A549 (cell line): ENCODE data around the gene SLC2A10. TPM values are rescaled to one million over a fixed set of nuclear protein-coding genes. Genes with fewer than 3 reads are reported as not detected.

ENCODE experiments used
- ATAC-seq, 2 experiments: fragments of 200-7000 bp in 1 of 2; fragments of >200 bp in 1 of 2; cut with Nextera tagmentation in 1 of 2; cut with Tn5 transposase in 1 of 2; 3 replicates each; pipeline versions ENCODE4 v1.8.0 to v1.9.1; 2018 to 2020; ENCODE audit warnings: mild to moderate bottlenecking in 1 of 2, moderate library complexity in 1 of 2
- CTCF ChIA-PET: fragments of 300-600 bp; sonication (Branson Sonifier 250); formaldehyde crosslinking; extraction: SDS; loops from one replicate; lab custom pipeline; 2021; ENCODE audit warnings: antibody characterized with exemption, inconsistent platforms; lab: Yijun Ruan, JAX
- POLR2A ChIA-PET: fragments of 350-600 bp; formaldehyde crosslinking; extraction: SDS; loops from one replicate; lab custom pipeline; 2021; ENCODE audit warnings: antibody characterized with exemption, inconsistent platforms; lab: Yijun Ruan, JAX
- DNase-seq, 2 experiments: peaks; one replicate each; pipeline versions ENCODE4 v3.0.0 to v3.0.0-alpha.2; 2011 to 2016; ENCODE audit warnings: low read depth in 1 of 2, low spot score in 1 of 2
- FAIRE-seq: peaks from 2 replicates; lab custom pipeline; 2011; peaks lifted over from hg19 to GRCh38; lab: Jason Lieb, UNC
- H3K27ac ChIP-seq, 2 experiments: fragments of >200 bp; sonication (Bioruptor Twin); formaldehyde crosslinking; 3 replicates each; pipeline ENCODE4 v1.5.1; 2016 to 2017
- H3K4me1 ChIP-seq: fragments of >200 bp; sonication (Bioruptor Twin); formaldehyde crosslinking; 3 replicates; pipeline ENCODE4 v1.6.1; 2016
- H3K4me2 ChIP-seq: fragments of >200 bp; sonication (Bioruptor Twin); formaldehyde crosslinking; 3 replicates; pipeline ENCODE4 v1.6.1; 2016
- H3K4me3 ChIP-seq: fragments of >200 bp; sonication (Bioruptor Twin); formaldehyde crosslinking; 3 replicates; pipeline ENCODE4 v1.5.1; 2016
- H3K9me3 ChIP-seq: fragments of >200 bp; sonication (Bioruptor Twin); formaldehyde crosslinking; 3 replicates; pipeline ENCODE4 v1.6.1; 2016
- EHMT2 ChIP-seq: fragments of 200-600 bp; sonication (generic); IDR thresholded peaks from 2 replicates; pipeline ENCODE4 v1.6.1; 2016; ENCODE audit warnings: antibody characterized with exemption, low read depth, mild to moderate bottlenecking, moderate library complexity
- EP300 ChIP-seq, 2 experiments: fragments of >200 bp; sonication (Bioruptor Twin); formaldehyde crosslinking; IDR thresholded peaks; 2 replicates in 1 of 2; 3 replicates in 1 of 2; pipeline ENCODE4 v1.6.1; 2016 to 2017
- ESRRA ChIP-seq: fragments of 150-350 bp; IDR thresholded peaks from 2 replicates; pipeline ENCODE4 v1.6.1; 2014; ENCODE audit warnings: mild to moderate bottlenecking, low read length, borderline replicate concordance
- FOSB ChIP-seq: fragments of 250-450 bp; sonication (Bioruptor Pico); IDR thresholded peaks from 2 replicates; pipeline ENCODE4 v1.5.0; 2020; ENCODE audit warnings: mild to moderate bottlenecking, moderate library complexity
- FOSL2 ChIP-seq, 2 experiments: fragments of 450-650 bp in 1 of 2; fragments of >200 bp in 1 of 2; sonication (Bioruptor Twin) in 1 of 2; formaldehyde crosslinking; IDR thresholded peaks; 2 replicates each; pipeline versions ENCODE4 v1.5.0 to v1.6.1; 2016 to 2020; ENCODE audit warnings: mild to moderate bottlenecking in 1 of 2, moderate library complexity in 1 of 2
- HOXA7 ChIP-seq: fragments of 250-450 bp; sonication (Bioruptor Pico); IDR thresholded peaks from 2 replicates; pipeline ENCODE4 v1.5.0; 2020; ENCODE audit warnings: mild to moderate bottlenecking, moderate library complexity
- KDM1A ChIP-seq: fragments of 200-600 bp; sonication (generic); IDR thresholded peaks from 2 replicates; pipeline ENCODE4 v1.6.1; 2016; ENCODE audit warnings: low read depth, mild to moderate bottlenecking
- MAX ChIP-seq: IDR thresholded peaks from 2 replicates; pipeline ENCODE4 v1.6.1; 2012
- MYC ChIP-seq: IDR thresholded peaks from 2 replicates; pipeline ENCODE4 v1.6.1; 2012; ENCODE audit warnings: mild to moderate bottlenecking, inconsistent platforms, low read length, improper control_type of control experiment, borderline replicate concordance
- NPAS2 ChIP-seq: fragments of 250-450 bp; sonication (Bioruptor Pico); IDR thresholded peaks from 2 replicates; pipeline ENCODE4 v1.8.0; 2022; ENCODE audit warnings: mild to moderate bottlenecking, moderate library complexity, borderline replicate concordance
- NR3C1 ChIP-seq: fragments of >200 bp; sonication (Bioruptor Twin); formaldehyde crosslinking; IDR thresholded peaks from 3 replicates; pipeline ENCODE4 v1.6.1; 2017
- TP53 ChIP-seq: fragments of 250-450 bp; sonication (Bioruptor Pico); IDR thresholded peaks from 2 replicates; pipeline ENCODE4 v1.5.0; 2021; ENCODE audit warnings: mild to moderate bottlenecking, moderate library complexity
- ZFP36 ChIP-seq: fragments of 450-650 bp; IDR thresholded peaks from 2 replicates; pipeline ENCODE4 v1.6.1; 2014; ENCODE audit warnings: borderline replicate concordance; ENCODE audit not compliant: partially characterized antibody
- ZNF302 ChIP-seq: fragments of 250-450 bp; sonication (Bioruptor Pico); IDR thresholded peaks from 2 replicates; pipeline ENCODE4 v1.9.0; 2021; ENCODE audit warnings: inconsistent platforms, mild to moderate bottlenecking, moderate library complexity
- WGBS: methylation state at CpG from one replicate; pipeline ENCODE4 v1.1.6; 2017; ENCODE audit errors: missing lambda C conversion rate; 5-methylcytosine and 5-hydroxymethylcytosine counted together
- polyA plus RNA-seq, 4 experiments: library from polyadenylated mRNA; depleted of rRNA in 3 of 4; stranded (reverse); fragments of >200 nt; fragmentation: RNase III in 1 of 4; extraction: RNeasy Plus Mini Kit Qiagen cat#74134 plus additional on column Dnase treatment in 1 of 4; gene quantifications; 2 replicates in 3 of 4; 3 replicates in 1 of 4; pipeline ENCODE4 v1.2.3, GENCODE V29; 2011 to 2017
- TF ChIP-seq, protein P1 (sequence below): fragments of 250-450 bp; sonication (Bioruptor Pico); IDR thresholded peaks from 2 replicates; pipeline ENCODE4 v1.5.0; 2020; ENCODE audit warnings: low read depth, mild to moderate bottlenecking, moderate library complexity
- TF ChIP-seq, protein P2 (sequence below): fragments of 150-350 bp; IDR thresholded peaks from 2 replicates; pipeline ENCODE4 v1.6.1; 2014; ENCODE audit warnings: low read depth, mild to moderate bottlenecking, low read length
- TF ChIP-seq, protein P3 (sequence below): IDR thresholded peaks from 2 replicates; pipeline ENCODE4 v1.6.1; 2012
- TF ChIP-seq, protein P4 (sequence below): fragments of >200 bp; sonication (Bioruptor Twin); formaldehyde crosslinking; IDR thresholded peaks from 3 replicates; pipeline ENCODE4 v1.6.1; 2016

SLC2A10 gene
- polyA plus RNA-seq, 2 of the 4 experiments (the other 2 are of a cell fraction) = 0.01 TPM; not detected in 1

DNA sequence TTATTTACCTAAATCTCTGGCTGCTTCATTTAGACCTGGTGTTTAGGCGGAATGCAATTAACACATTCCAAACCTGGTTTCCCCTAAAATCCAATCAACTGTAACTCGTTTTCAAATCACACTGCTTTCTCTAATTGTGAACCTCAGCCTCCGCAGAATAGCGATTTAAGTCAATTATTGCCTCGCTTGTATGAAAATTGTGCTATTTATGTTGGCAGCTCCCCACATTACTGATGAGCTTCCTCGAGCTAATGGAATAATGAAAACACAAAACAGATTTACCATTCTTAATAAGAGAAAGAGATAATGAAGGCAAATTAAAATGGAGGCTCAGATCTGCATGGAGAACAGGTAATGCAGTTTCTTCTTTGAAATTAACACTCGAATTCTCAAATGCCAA lies 67.9 kb downstream of the SLC2A10 start:
- H3K4me3 ChIP-seq = no peak overlapping the region
- H3K9me3 ChIP-seq = no peaks in the 10 kb centered on the region
- peaks cover 4% of the 10 kb centered on the region; the same call in 1 of the 3 replicates for H3K4me1 ChIP-seq
- POLR2A ChIA-PET = no interaction called here
- no peak for TF ChIP-seq MYC
- TF ChIP-seq, protein P1, sequence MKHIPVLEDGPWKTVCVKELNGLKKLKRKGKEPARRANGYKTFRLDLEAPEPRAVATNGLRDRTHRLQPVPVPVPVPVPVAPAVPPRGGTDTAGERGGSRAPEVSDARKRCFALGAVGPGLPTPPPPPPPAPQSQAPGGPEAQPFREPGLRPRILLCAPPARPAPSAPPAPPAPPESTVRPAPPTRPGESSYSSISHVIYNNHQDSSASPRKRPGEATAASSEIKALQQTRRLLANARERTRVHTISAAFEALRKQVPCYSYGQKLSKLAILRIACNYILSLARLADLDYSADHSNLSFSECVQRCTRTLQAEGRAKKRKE (CRISPR knock-in tag) = no peak
- TF ChIP-seq FOSL2 (IDR thresholded peaks at IDR 0.05) = no peak
- TF ChIP-seq FOSL2 (CRISPR knock-in tag; IDR thresholded peaks at IDR 0.05) = no peak
- TF ChIP-seq NPAS2 (CRISPR knock-in tag) = no peak
- no peak for TF ChIP-seq ZNF302 (CRISPR knock-in tag)
- no peak for TF ChIP-seq ZFP36
- TF ChIP-seq TP53 (CRISPR knock-in tag) = no peak
- no peak for TF ChIP-seq MAX
- TF ChIP-seq, protein P2, sequence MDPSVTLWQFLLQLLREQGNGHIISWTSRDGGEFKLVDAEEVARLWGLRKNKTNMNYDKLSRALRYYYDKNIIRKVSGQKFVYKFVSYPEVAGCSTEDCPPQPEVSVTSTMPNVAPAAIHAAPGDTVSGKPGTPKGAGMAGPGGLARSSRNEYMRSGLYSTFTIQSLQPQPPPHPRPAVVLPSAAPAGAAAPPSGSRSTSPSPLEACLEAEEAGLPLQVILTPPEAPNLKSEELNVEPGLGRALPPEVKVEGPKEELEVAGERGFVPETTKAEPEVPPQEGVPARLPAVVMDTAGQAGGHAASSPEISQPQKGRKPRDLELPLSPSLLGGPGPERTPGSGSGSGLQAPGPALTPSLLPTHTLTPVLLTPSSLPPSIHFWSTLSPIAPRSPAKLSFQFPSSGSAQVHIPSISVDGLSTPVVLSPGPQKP = no peak
- no peak for TF ChIP-seq EP300 (IDR thresholded peaks at IDR 0.05)
- TF ChIP-seq KDM1A = no peak
- no peak for TF ChIP-seq ESRRA
- TF ChIP-seq HOXA7 (CRISPR knock-in tag) = no peak
- TF ChIP-seq, protein P3, sequence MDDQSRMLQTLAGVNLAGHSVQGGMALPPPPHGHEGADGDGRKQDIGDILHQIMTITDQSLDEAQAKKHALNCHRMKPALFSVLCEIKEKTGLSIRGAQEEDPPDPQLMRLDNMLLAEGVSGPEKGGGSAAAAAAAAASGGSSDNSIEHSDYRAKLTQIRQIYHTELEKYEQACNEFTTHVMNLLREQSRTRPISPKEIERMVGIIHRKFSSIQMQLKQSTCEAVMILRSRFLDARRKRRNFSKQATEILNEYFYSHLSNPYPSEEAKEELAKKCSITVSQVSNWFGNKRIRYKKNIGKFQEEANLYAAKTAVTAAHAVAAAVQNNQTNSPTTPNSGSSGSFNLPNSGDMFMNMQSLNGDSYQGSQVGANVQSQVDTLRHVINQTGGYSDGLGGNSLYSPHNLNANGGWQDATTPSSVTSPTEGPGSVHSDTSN = no peak
- TF ChIP-seq, all 56 proteins: peak for 0
- FAIRE-seq (no peak), ATAC-seq (no peak), DNase-seq (no peak)
- WGBS = 59% methylated on average over 7 of the region's 7 CpGs
- Histone ChIP-seq H3K27ac (no peak overlapping the region), H3K4me2 (no peak overlapping the region)
- CTCF ChIA-PET = interaction anchor here (1.3 kb wide), 1 partner anchor 20 kb away, joined by 4 read pairs; no protein-coding TSS in a partner anchor

DNA sequence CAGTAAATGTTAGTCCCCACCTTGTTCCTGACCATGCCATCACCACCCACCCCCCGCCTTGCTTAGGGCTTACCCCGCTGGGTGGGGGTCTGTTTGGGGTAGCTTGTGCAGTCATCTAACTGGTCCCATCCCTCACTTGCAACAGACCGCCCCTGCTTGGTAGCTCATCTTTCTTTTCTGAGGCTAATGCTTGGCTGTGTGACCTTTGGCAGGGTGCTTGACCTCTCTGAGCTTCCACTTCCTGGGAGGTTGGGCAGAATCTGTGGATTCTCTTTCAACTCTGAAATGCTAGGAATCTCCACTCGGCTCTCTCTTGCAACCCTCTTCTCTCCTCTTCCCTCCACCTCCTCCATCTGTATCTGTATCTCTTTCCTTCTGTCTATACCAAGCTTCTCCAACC lies 70.4 kb downstream of the SLC2A10 start:
- TF ChIP-seq ZFP36 (peak; percentile 67), NR3C1 (no peak), EHMT2 (no peak), FOSB (CRISPR knock-in tag) (no peak)
- TF ChIP-seq, protein P1 (CRISPR knock-in tag) = no peak
- TF ChIP-seq, protein P4, sequence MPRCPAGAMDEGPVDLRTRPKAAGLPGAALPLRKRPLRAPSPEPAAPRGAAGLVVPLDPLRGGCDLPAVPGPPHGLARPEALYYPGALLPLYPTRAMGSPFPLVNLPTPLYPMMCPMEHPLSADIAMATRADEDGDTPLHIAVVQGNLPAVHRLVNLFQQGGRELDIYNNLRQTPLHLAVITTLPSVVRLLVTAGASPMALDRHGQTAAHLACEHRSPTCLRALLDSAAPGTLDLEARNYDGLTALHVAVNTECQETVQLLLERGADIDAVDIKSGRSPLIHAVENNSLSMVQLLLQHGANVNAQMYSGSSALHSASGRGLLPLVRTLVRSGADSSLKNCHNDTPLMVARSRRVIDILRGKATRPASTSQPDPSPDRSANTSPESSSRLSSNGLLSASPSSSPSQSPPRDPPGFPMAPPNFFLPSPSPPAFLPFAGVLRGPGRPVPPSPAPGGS = no peak
- TF ChIP-seq, all 56 proteins: peak for 1
- peaks cover 4% of the 10 kb centered on the region; the same call in 1 of the 3 replicates for H3K4me1 ChIP-seq
- no peak overlapping the region for H3K4me3 ChIP-seq
- FAIRE-seq (no peak), ATAC-seq (no peak), DNase-seq (no peak)
- WGBS = 74% methylated on average over 4 of the region's 4 CpGs
- ChIA-PET POLR2A (no interaction called here), CTCF (interaction anchor here (1.0 kb wide), 1 partner anchor 11 kb away, joined by 3 read pairs; no protein-coding TSS in a partner anchor)
- no peak overlapping the region for H3K4me2 ChIP-seq
- H3K27ac ChIP-seq = no peak overlapping the region
- no peaks in the 10 kb centered on the region for H3K9me3 ChIP-seq
